HG02943 (cell line): ENCODE results near the gene MED27.
"Not testable (repeated sequence)": the region's sequence is repeated elsewhere in the genome, so short reads cannot be mapped to it uniquely, and the experiment has no call there.

Experiments
- ATAC-seq: cut with Tn5 transposase; IDR thresholded peaks from one replicate; pipeline ENCODE4 v1.9.1; 2021; ENCODE audit warnings: mild to moderate bottlenecking, low read depth, moderate library complexity; ENCODE audit not compliant: unreplicated experiment

Gene MED27

GRCh38 chr9:132020820-132021510 lies 58.7 kb downstream of the MED27 start:
- ATAC-seq = no peak

- no peak for ATAC-seq
These were observed 59.4 kb downstream of the MED27 start for GRCh38 chr9:132020272-132020671.

- ATAC-seq = no peak
These were observed 60.0 kb downstream of the MED27 start for GRCh38 chr9:132019702-132020101.

- ATAC-seq = no peak
These were observed 60.7 kb downstream of the MED27 start for GRCh38 chr9:132018957-132019405.

- ATAC-seq = no peak
These were observed 63.2 kb downstream of the MED27 start for GRCh38 chr9:132016456-132016855.

GRCh38 chr9:132015866-132016265 lies 63.8 kb downstream of the MED27 start:
- no peak for ATAC-seq

- no peak for ATAC-seq
These were observed 65.4 kb downstream of the MED27 start for GRCh38 chr9:132014218-132014805.

- no peak for ATAC-seq
These were observed 66.8 kb downstream of the MED27 start for GRCh38 chr9:132012704-132013357.

GRCh38 chr9:132011896-132012295 lies 67.8 kb downstream of the MED27 start:
- ATAC-seq = no peak

- no peak for ATAC-seq
These were observed 68.4 kb downstream of the MED27 start for GRCh38 chr9:132011309-132011708.

GRCh38 chr9:132010201-132010600 lies 69.5 kb downstream of the MED27 start:
- not testable (repeated sequence) for ATAC-seq

GRCh38 chr9:132008855-132009812 lies 70.5 kb downstream of the MED27 start:
- ATAC-seq = no peak

GRCh38 chr9:132008184-132008803 lies 71.4 kb downstream of the MED27 start:
- no peak for ATAC-seq

- ATAC-seq = no peak
These were observed 72.2 kb downstream of the MED27 start for GRCh38 chr9:132007371-132008025.

GRCh38 chr9:132006677-132007370 lies 72.8 kb downstream of the MED27 start:
- ATAC-seq = no peak

- no peak for ATAC-seq
These were observed 73.8 kb downstream of the MED27 start for GRCh38 chr9:132005899-132006298.

- no peak for ATAC-seq
These were observed 75.3 kb downstream of the MED27 start for GRCh38 chr9:132004323-132004722.

- ATAC-seq = no peak
These were observed 75.8 kb downstream of the MED27 start for GRCh38 chr9:132003896-132004295.

- no peak for ATAC-seq
These were observed 76.4 kb downstream of the MED27 start for GRCh38 chr9:132003319-132003704.
